Pancreas (tissue), 10 donors: Measurements from ENCODE around the gene PPIP5K1. TPM values are rescaled to one million over a fixed set of nuclear protein-coding genes. Genes with fewer than 3 reads are reported as not detected.
A peak's percentile ranks its signal among the peaks of the same experiment; 100 is the strongest.

Experiments
- ATAC-seq, 4 donors: fragments of 200-7000 bp; cut with Tn5 transposase; one replicate each; pipeline versions ENCODE4 v1.8.0 to v1.9.1; 2020; ENCODE audit warnings: mild to moderate bottlenecking in 4 of 4, moderate library complexity in 4 of 4
- DNase-seq, 6 donors: peaks; one replicate each; pipeline ENCODE4 v3.0.0-alpha.2; 2020
- FAIRE-seq: peaks from 2 replicates; lab custom pipeline; 2012; peaks lifted over from hg19 to GRCh38; lab: Jason Lieb, UNC
- H3K27ac ChIP-seq, 4 donors: fragments of 200-600 bp; sonication (generic); 1 replicate in 3 of 4; 2 replicates in 1 of 4; pipeline versions ENCODE4 v1.5.0 to v1.8.0; 2020
- H3K27me3 ChIP-seq, 4 donors: fragments of 200-600 bp; one replicate each; pipeline ENCODE4 v1.8.0; 2021
- H3K36me3 ChIP-seq, 3 donors: fragments of 200-600 bp; sonication (generic) in 1 of 3; one replicate each; pipeline versions ENCODE4 v1.5.0 to v1.8.0; 2020 to 2021
- H3K4me1 ChIP-seq, 3 donors: fragments of 200-600 bp; one replicate each; pipeline ENCODE4 v1.8.0; 2021
- H3K4me3 ChIP-seq, 4 donors: fragments of 200-600 bp; sonication (generic) in 2 of 4; one replicate each; pipeline versions ENCODE4 v1.5.0 to v1.8.0; 2020 to 2021
- H3K9me3 ChIP-seq, 4 donors: fragments of 200-600 bp; one replicate each; pipeline ENCODE4 v1.8.0; 2021
- WGBS, 2 donors: extraction: QIAGEN DNeasy Blood & Tissue Kit; methylation state at CpG; one replicate each; pipeline ENCODE4 v1.1.7; 2013; 5-methylcytosine and 5-hydroxymethylcytosine counted together
- intact Hi-C, 3 donors: fragments of 100-400 bp; cut with DNase I; formaldehyde crosslinking; loops; one replicate each; pipeline versions ENCODE4 v1.11.1 to v1.14.2; 2022
- polyA plus RNA-seq, 2 donors: library from polyadenylated mRNA; stranded (reverse); fragments of 200-250 nt; gene quantifications; one replicate each; pipeline ENCODE4 v1.2.3, GENCODE V29; 2013
- total RNA-seq, 6 donors: library from RNA; stranded (reverse); fragmentation: NEBNext Ultra II Directional in 4 of 6; extraction: Animal tissue kit (Norgen Biotek cat#: 25700) in 4 of 6; gene quantifications; one replicate each; pipeline versions ENCODE4 v1.2.1 to v1.2.4, GENCODE V29; 2021 to 2023
- TF ChIP-seq, protein P1 (sequence below), 4 donors: fragments of 200-600 bp; sonication (generic) in 3 of 4; IDR thresholded peaks; one replicate each; pipeline versions ENCODE4 v1.5.0 to v1.8.0; 2021; ENCODE audit warnings: antibody characterized with exemption in 4 of 4
- donor health status: healthy with polysubstance abuse.
- donor health status: DM: no; HTN: no; CAD: no; lungs with moderate emphysema.
- donor health status: DM: no; HTN: no; CAD: no.
- donor health status: control.
- donor health status: control.
- donor health status: Bipolar disorder and iron deficiency.
- donor health status: DM: yes; HTN: yes; CAD: no.
- donor health status: DM: no; HTN: no; CAD: no.
- donor health status: DM: no; HTN: no; CAD: no.
- donor health status: DM: yes; HTN: yes; CAD: no.

The PPIP5K1 gene
- total and polyA plus RNA-seq, 8 donors = 11.3 to 39.9 (median 16.3) TPM

DNA sequence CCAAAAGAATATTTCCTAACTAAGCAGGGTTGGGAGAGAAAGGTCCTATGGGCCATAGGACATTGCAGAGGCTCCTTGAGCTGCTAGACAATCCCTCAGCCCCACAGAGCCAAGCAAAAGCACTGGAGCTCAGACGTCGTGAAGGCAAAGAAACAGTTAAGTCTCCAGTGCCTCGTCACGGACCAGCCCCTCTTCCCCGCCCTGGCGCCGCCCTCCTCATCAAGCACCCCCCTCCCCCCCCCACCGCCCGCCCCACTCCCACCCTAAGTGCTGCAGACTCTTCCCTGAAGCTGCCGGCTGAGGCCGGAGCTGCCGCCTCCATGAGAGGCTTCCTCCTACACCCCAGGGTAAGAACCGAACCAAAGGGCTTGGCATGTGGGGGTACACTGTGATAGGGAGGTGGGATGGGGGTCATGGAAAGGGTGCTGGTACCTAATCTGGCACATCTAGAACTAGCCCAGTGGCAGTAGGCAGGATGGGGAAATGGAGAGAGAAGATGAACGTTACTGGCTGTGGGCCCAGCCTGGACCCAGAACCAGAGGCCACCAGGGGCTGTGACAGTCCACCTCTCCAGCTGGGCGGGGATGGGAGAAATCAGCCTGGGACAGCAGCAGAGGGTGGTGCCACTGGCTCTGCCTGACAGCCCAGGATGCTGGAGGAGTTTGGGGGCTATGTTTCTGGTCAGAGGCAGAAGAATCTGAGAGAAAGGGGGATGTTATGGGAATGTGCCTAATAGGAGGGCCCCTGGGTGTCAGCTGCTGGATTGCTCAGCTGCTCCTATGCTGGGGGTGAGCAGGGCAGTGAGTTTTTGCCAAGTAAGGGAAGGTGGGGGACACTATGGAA is 72.4 kb downstream of the PPIP5K1 start, which contains the start of gene MAP1A:
MAP1A (plus strand) TSS at position 255 of the 843 bp plus-strand sequence. CDS start 3,866 bp downstream, outside the sequence.
- no peak within 1 kb of the TSS for H3K27ac ChIP-seq
- DNase-seq = no peak
- FAIRE-seq = no peak
- WGBS, 2 donors = 15 to 17% methylated on average over 13 to 14 of the region's 15 CpGs
- H3K4me3 ChIP-seq = peak within 1 kb of the TSS in 1 of 4 donors; percentile 30
- peak in 3 of 4 donors; percentile 48 to 59 (median 55) for ATAC-seq
- intact Hi-C loops = no loop called here
- no peaks in the 10 kb centered on the region for H3K9me3 ChIP-seq
- H3K4me1 ChIP-seq = no peaks in the 10 kb centered on the region
- H3K27me3 ChIP-seq = peaks cover 0 to 3% (median 0%) of the 10 kb centered on the region in 4 donors
- TF ChIP-seq, protein P1, sequence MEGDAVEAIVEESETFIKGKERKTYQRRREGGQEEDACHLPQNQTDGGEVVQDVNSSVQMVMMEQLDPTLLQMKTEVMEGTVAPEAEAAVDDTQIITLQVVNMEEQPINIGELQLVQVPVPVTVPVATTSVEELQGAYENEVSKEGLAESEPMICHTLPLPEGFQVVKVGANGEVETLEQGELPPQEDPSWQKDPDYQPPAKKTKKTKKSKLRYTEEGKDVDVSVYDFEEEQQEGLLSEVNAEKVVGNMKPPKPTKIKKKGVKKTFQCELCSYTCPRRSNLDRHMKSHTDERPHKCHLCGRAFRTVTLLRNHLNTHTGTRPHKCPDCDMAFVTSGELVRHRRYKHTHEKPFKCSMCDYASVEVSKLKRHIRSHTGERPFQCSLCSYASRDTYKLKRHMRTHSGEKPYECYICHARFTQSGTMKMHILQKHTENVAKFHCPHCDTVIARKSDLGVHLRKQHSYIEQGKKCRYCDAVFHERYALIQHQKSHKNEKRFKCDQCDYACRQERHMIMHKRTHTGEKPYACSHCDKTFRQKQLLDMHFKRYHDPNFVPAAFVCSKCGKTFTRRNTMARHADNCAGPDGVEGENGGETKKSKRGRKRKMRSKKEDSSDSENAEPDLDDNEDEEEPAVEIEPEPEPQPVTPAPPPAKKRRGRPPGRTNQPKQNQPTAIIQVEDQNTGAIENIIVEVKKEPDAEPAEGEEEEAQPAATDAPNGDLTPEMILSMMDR (IDR thresholded peaks at IDR 0.05) = no peak
- no peaks in the 10 kb centered on the region for H3K36me3 ChIP-seq

DNA sequence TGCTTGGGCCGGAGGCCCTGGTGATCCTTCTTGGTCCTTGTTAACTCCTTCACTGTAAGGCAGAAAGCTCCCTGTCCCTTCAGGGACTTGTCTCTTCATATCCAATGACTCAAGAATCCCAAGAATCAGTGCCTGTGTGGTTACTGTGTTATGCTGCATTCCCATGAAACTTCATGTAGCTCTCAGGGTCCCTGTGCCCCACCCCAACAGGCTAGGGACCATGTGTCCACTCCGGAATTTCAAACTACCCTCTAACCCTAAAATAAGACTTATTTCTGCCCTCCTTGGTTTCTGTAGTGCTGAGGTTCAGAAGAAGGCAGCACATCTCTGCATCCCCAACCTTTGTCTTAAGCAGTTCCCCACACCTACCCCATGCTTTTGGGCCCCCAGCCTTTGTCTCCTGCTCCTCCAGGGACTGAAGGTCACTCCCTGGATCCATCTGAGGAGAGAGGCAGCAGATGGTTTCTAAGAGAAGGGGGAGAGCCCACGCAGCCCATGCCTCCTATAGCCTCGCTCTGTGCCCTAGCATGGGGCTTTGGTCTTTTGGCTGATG is 73.1 kb downstream of the PPIP5K1 start:
- DNase-seq = no peak
- no peak for FAIRE-seq
- H3K9me3 ChIP-seq = no peaks in the 10 kb centered on the region
- H3K27ac ChIP-seq = no peak overlapping the region
- TF ChIP-seq, protein P1 (IDR thresholded peaks at IDR 0.05) = no peak
- H3K4me1 ChIP-seq = no peaks in the 10 kb centered on the region
- ATAC-seq = peak in 2 of 4 donors; percentile 3 to 39
- H3K36me3 ChIP-seq = no peaks in the 10 kb centered on the region
- intact Hi-C loops = no loop called here
- H3K4me3 ChIP-seq = no peak overlapping the region
- 51 to 58% methylated on average over 4 of the region's 4 CpGs for WGBS, 2 donors
- peaks cover 0 to 3% (median 0%) of the 10 kb centered on the region in 4 donors for H3K27me3 ChIP-seq

DNA sequence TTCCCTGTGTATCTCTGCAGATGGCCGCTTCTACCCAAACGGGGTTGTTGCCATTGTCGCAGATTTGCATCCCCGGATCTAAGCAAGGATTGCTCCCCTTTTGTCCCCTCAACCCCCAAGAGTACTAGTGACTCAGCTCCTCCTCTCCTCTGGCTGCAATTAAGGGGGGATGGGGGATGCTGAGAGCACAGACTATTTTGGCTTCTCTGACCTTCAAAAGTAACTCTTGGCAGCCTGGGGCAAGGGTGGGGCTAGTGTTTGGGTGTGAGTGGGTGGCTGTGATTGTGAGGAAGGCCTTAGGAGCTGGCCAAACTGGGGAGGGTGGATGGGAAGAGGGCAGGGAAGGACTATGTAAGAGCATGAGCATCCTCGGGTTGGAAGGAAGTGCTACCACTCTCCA is 73.8 kb downstream of the PPIP5K1 start:
- Histone ChIP-seq H3K4me3 (no peak overlapping the region), H3K9me3 (no peaks in the 10 kb centered on the region), H3K4me1 (peaks cover 0 to 2% (median 0%) of the 10 kb centered on the region in 3 donors), H3K27me3 (peaks cover 0 to 3% (median 0%) of the 10 kb centered on the region in 4 donors), H3K36me3 (no peaks in the 10 kb centered on the region), H3K27ac (no peak overlapping the region)
- TF ChIP-seq, protein P1 (IDR thresholded peaks at IDR 0.05) = no peak
- intact Hi-C loops = no loop called here
- DNase-seq = no peak
- no peak for FAIRE-seq
- no peak for ATAC-seq
- WGBS, 2 donors = 26 to 54% methylated on average over 5 of the region's 5 CpGs

DNA sequence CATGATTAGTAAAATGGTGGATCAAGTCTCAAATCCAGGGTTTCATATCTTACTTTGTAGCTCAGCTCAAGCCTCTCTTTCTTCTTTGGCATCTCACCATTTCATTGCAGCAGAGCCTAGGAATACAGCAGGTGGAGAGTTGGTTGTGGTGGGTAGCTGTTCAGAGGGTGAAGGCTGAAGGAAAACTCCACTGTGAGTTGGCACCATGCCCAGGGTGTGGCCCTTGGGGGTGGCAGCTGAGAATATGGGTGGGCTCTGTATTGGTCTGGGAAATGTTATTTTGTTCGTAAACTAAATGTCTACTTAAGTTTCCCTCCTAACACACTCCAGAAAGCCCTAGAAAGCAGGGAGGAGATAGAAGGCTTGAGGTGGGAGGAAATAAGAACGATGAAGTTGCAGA is 74.3 kb downstream of the PPIP5K1 start:
- WGBS, 2 donors = 48 to 56% methylated on average over 2 of the region's 2 CpGs
- H3K4me1 ChIP-seq = peaks cover 0 to 4% (median 0%) of the 10 kb centered on the region in 3 donors
- no peak overlapping the region for H3K4me3 ChIP-seq
- FAIRE-seq (no peak), DNase-seq (no peak), ATAC-seq (no peak)
- intact Hi-C loops = no loop called here
- no peak overlapping the region for H3K27ac ChIP-seq
- H3K27me3 ChIP-seq = peaks cover 0 to 3% (median 0%) of the 10 kb centered on the region in 4 donors
- no peaks in the 10 kb centered on the region for H3K36me3 ChIP-seq
- H3K9me3 ChIP-seq = no peaks in the 10 kb centered on the region
- TF ChIP-seq, protein P1 (IDR thresholded peaks at IDR 0.05) = no peak
